IPS-18a (cell line): ENCODE results near the gene VPS4B.
"Not testable (repeated sequence)": the region's sequence is repeated elsewhere in the genome, so short reads cannot be mapped to it uniquely, and the experiment has no call there.

Source experiments
- H3K27ac ChIP-seq: one replicate; pipeline ENCODE4 v1.5.1; 2013; ENCODE audit warnings: low read length
- H3K27me3 ChIP-seq: one replicate; pipeline ENCODE4 v1.6.1; 2013; ENCODE audit warnings: mild to moderate bottlenecking, low read length; ENCODE audit not compliant: control insufficient read depth, insufficient read depth
- H3K36me3 ChIP-seq: one replicate; pipeline ENCODE4 v1.6.1; 2013; ENCODE audit warnings: low read depth, low read length; ENCODE audit not compliant: control insufficient read depth
- H3K4me1 ChIP-seq: one replicate; pipeline ENCODE4 v1.6.1; 2013; ENCODE audit warnings: low read depth, low read length; ENCODE audit not compliant: control insufficient read depth
- H3K4me3 ChIP-seq: one replicate; pipeline ENCODE4 v1.5.1; 2013; ENCODE audit warnings: low read length
- H3K9ac ChIP-seq: one replicate; pipeline ENCODE4 v1.6.1; 2013; ENCODE audit warnings: mild to moderate bottlenecking, low read length, moderate library complexity
- H3K9me3 ChIP-seq: one replicate; pipeline ENCODE4 v1.6.1; 2013; ENCODE audit warnings: low read depth, low read length; ENCODE audit not compliant: control insufficient read depth

Gene VPS4B

GRCh38 chr18:63366213-63367052 is 55.8 kb downstream of the VPS4B start:
- Histone ChIP-seq H3K27ac (no peak overlapping the region), H3K36me3 (peaks cover 8% of the 10 kb centered on the region), H3K4me3 (peak overlapping the region; percentile 80), H3K9me3 (peaks cover 5% of the 10 kb centered on the region), H3K27me3 (no peaks in the 10 kb centered on the region), H3K4me1 (peaks cover 5% of the 10 kb centered on the region), H3K9ac (peak overlapping the region; percentile 61)

GRCh38 chr18:63365876-63366212 is 56.4 kb downstream of the VPS4B start:
- Histone ChIP-seq H3K4me1 (peaks cover 5% of the 10 kb centered on the region), H3K36me3 (peaks cover 8% of the 10 kb centered on the region), H3K27ac (no peak overlapping the region)

GRCh38 chr18:63363951-63364350 is 58.3 kb downstream of the VPS4B start:
- Histone ChIP-seq H3K4me1 (peaks cover 5% of the 10 kb centered on the region), H3K27ac (no peak overlapping the region), H3K27me3 (no peaks in the 10 kb centered on the region), H3K9me3 (no peaks in the 10 kb centered on the region), H3K9ac (no peak overlapping the region), H3K36me3 (peaks cover 20% of the 10 kb centered on the region), H3K4me3 (no peak overlapping the region)

More at GRCh38 chr18:63365876-63366212, 56.4 kb downstream of the VPS4B start:
- H3K9ac ChIP-seq, result peak overlapping the region; percentile 61
- H3K9me3 ChIP-seq, result peaks cover 5% of the 10 kb centered on the region
- peak overlapping the region; percentile 80 for H3K4me3 ChIP-seq
- no peaks in the 10 kb centered on the region for H3K27me3 ChIP-seq

GRCh38 chr18:63363420-63363819 is 58.9 kb downstream of the VPS4B start:
- not testable (repeated sequence) for H3K9ac ChIP-seq, H3K4me3 ChIP-seq, H3K27me3 ChIP-seq, H3K4me1 ChIP-seq, H3K9me3 ChIP-seq, H3K27ac ChIP-seq
- H3K36me3 ChIP-seq, result peaks cover 20% of the 10 kb centered on the region

GRCh38 chr18:63356272-63356896 is 65.9 kb downstream of the VPS4B start:
- Histone ChIP-seq H3K9ac (no peak overlapping the region), H3K36me3 (peaks cover 46% of the 10 kb centered on the region), H3K27ac (no peak overlapping the region), H3K9me3 (no peaks in the 10 kb centered on the region), H3K27me3 (no peaks in the 10 kb centered on the region), H3K4me3 (no peak overlapping the region), H3K4me1 (no peaks in the 10 kb centered on the region)

GRCh38 chr18:63350230-63350629 is 72.0 kb downstream of the VPS4B start:
- Histone ChIP-seq H3K4me3 (no peak overlapping the region), H3K9me3 (no peaks in the 10 kb centered on the region), H3K9ac (no peak overlapping the region), H3K36me3 (peaks cover 55% of the 10 kb centered on the region), H3K27ac (no peak overlapping the region), H3K27me3 (no peaks in the 10 kb centered on the region), H3K4me1 (no peaks in the 10 kb centered on the region)

GRCh38 chr18:63348508-63349136 is 73.7 kb downstream of the VPS4B start:
- H3K4me1 ChIP-seq, result no peaks in the 10 kb centered on the region
- H3K36me3 ChIP-seq, result peaks cover 48% of the 10 kb centered on the region
- no peak overlapping the region for H3K4me3 ChIP-seq

GRCh38 chr18:63346480-63347183 is 75.6 kb downstream of the VPS4B start:
- Histone ChIP-seq H3K27me3 (no peaks in the 10 kb centered on the region), H3K27ac (no peak overlapping the region), H3K9me3 (no peaks in the 10 kb centered on the region), H3K9ac (no peak overlapping the region), H3K4me3 (no peak overlapping the region), H3K4me1 (no peaks in the 10 kb centered on the region), H3K36me3 (peaks cover 45% of the 10 kb centered on the region)

More at GRCh38 chr18:63348508-63349136, 73.7 kb downstream of the VPS4B start:
- Histone ChIP-seq H3K27ac (no peak overlapping the region), H3K9me3 (no peaks in the 10 kb centered on the region), H3K9ac (no peak overlapping the region), H3K27me3 (no peaks in the 10 kb centered on the region)

- Histone ChIP-seq H3K27me3 (no peaks in the 10 kb centered on the region), H3K4me1 (no peaks in the 10 kb centered on the region), H3K9me3 (no peaks in the 10 kb centered on the region), H3K4me3 (no peak overlapping the region), H3K27ac (no peak overlapping the region), H3K9ac (no peak overlapping the region), H3K36me3 (peaks cover 41% of the 10 kb centered on the region)
These were observed 76.2 kb downstream of the VPS4B start for GRCh38 chr18:63346031-63346430.

GRCh38 chr18:63344918-63345317 is 77.4 kb downstream of the VPS4B start:
- peaks cover 7% of the 10 kb centered on the region for H3K4me1 ChIP-seq
- peaks cover 38% of the 10 kb centered on the region for H3K36me3 ChIP-seq
- no peak overlapping the region for H3K9ac ChIP-seq
- H3K27ac ChIP-seq, result no peak overlapping the region
- H3K9me3 ChIP-seq, result no peaks in the 10 kb centered on the region
- H3K27me3 ChIP-seq, result no peaks in the 10 kb centered on the region
- H3K4me3 ChIP-seq, result no peak overlapping the region

GRCh38 chr18:63344263-63344662 is 78.0 kb downstream of the VPS4B start:
- H3K36me3 ChIP-seq, result peaks cover 31% of the 10 kb centered on the region
- no peak overlapping the region for H3K4me3 ChIP-seq
- H3K9ac ChIP-seq, result no peak overlapping the region
- no peak overlapping the region for H3K27ac ChIP-seq
- no peaks in the 10 kb centered on the region for H3K27me3 ChIP-seq
- H3K9me3 ChIP-seq, result no peaks in the 10 kb centered on the region
- peaks cover 7% of the 10 kb centered on the region for H3K4me1 ChIP-seq
